GM12892 (cell line): Measurements from ENCODE around the gene TRIO.

Source experiments
- POLR2A ChIP-seq: IDR thresholded peaks from 2 replicates; pipeline ENCODE4 v1.6.1; 2011; ENCODE audit warnings: low read depth, low read length, control low read depth
- POLR2AphosphoS5 ChIP-seq: IDR thresholded peaks from 2 replicates; pipeline ENCODE4 v1.6.1; 2011; ENCODE audit warnings: low read depth, low read length, control low read depth

GRCh38 chr5:14235872-14236271 is 92.7 kb downstream of the TRIO start:
- no peak for TF ChIP-seq POLR2AphosphoS5
- no peak for TF ChIP-seq POLR2A
